ENCODE data around the gene FRAS1. TPM values are rescaled to one million over a fixed set of nuclear protein-coding genes. Genes with fewer than 3 reads are reported as not detected.
A peak's percentile ranks its signal among the peaks of the same experiment; 100 is the strongest.
"Not testable (repeated sequence)": the region's sequence is repeated elsewhere in the genome, so short reads cannot be mapped to it uniquely, and the experiment has no call there.

The FRAS1 gene, protein sequence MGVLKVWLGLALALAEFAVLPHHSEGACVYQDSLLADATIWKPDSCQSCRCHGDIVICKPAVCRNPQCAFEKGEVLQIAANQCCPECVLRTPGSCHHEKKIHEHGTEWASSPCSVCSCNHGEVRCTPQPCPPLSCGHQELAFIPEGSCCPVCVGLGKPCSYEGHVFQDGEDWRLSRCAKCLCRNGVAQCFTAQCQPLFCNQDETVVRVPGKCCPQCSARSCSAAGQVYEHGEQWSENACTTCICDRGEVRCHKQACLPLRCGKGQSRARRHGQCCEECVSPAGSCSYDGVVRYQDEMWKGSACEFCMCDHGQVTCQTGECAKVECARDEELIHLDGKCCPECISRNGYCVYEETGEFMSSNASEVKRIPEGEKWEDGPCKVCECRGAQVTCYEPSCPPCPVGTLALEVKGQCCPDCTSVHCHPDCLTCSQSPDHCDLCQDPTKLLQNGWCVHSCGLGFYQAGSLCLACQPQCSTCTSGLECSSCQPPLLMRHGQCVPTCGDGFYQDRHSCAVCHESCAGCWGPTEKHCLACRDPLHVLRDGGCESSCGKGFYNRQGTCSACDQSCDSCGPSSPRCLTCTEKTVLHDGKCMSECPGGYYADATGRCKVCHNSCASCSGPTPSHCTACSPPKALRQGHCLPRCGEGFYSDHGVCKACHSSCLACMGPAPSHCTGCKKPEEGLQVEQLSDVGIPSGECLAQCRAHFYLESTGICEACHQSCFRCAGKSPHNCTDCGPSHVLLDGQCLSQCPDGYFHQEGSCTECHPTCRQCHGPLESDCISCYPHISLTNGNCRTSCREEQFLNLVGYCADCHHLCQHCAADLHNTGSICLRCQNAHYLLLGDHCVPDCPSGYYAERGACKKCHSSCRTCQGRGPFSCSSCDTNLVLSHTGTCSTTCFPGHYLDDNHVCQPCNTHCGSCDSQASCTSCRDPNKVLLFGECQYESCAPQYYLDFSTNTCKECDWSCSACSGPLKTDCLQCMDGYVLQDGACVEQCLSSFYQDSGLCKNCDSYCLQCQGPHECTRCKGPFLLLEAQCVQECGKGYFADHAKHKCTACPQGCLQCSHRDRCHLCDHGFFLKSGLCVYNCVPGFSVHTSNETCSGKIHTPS (N-terminal part only)
- 2.8 and 3.5 TPM in 2 replicates for polyA plus RNA-seq
- polyA minus RNA-seq = 9.0 and 12.6 TPM in 2 replicates

DNA sequence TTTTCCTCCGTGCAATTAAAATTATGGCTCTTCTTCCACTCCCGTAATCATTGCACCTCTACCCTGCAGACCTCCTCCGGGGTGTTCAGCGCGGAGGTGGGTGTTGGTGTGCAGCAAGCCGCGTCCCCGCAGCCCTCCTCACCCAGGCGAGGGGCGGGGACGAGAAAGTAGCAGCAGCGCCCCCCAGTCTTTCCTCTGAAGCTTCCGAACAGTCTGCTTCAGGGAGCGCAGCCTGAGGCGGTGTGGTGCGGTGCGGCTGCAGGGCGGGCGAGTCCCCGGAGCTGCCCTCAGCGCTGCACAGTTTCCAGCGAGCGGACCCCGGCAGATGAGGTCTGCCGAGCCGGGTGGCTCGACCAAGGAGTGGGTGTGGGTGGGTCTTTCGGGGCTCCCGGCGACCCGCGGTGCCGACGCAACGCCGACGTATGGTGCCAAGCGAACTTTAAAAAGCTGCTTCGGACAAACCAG lies at the start of gene FRAS1:
FRAS1 (plus strand) TSS at position 189 of the 465 bp plus-strand sequence. CDS start 687 bp downstream, outside the sequence.
- H3K27ac ChIP-seq (ENCODE audit: low read length) = peak within 1 kb of the TSS; percentile 45
- H4K20me1 ChIP-seq (ENCODE audit: insufficient read depth) = no peaks in the 10 kb centered on the region
- H3K9me3 ChIP-seq (ENCODE audit: low read length) = no peaks in the 10 kb centered on the region
- no peaks in the 10 kb centered on the region for H3K79me2 ChIP-seq (replicated peaks; ENCODE audit: insufficient read depth, low read length)
- H3K4me3 ChIP-seq (ENCODE audit: low read length) = peak within 1 kb of the TSS; percentile 86
- H3K9me2 ChIP-seq (ENCODE audit: insufficient read depth, low read length) = no peaks in the 10 kb centered on the region
- TF ChIP-seq RAD21 (conservative IDR thresholded peaks at IDR 0.05) (no peak), POLR2AphosphoS5 (IDR thresholded peaks at IDR 0.05) (peak; percentile 36), TAF1 (IDR thresholded peaks at IDR 0.05; ENCODE audit: low read depth) (no peak), MXI1 (conservative IDR thresholded peaks at IDR 0.05; ENCODE audit: poor library complexity, severe bottlenecking) (peak; percentile 4), EZH2 (IDR thresholded peaks at IDR 0.05; ENCODE audit: borderline replicate concordance, insufficient read depth, low read length, poor library complexity, severe bottlenecking) (no peak), SMC3 (conservative IDR thresholded peaks at IDR 0.05; ENCODE audit: poor library complexity) (no peak), EP300 (conservative IDR thresholded peaks at IDR 0.05; ENCODE audit: poor library complexity, severe bottlenecking) (no peak)
- TF ChIP-seq, protein P1, sequence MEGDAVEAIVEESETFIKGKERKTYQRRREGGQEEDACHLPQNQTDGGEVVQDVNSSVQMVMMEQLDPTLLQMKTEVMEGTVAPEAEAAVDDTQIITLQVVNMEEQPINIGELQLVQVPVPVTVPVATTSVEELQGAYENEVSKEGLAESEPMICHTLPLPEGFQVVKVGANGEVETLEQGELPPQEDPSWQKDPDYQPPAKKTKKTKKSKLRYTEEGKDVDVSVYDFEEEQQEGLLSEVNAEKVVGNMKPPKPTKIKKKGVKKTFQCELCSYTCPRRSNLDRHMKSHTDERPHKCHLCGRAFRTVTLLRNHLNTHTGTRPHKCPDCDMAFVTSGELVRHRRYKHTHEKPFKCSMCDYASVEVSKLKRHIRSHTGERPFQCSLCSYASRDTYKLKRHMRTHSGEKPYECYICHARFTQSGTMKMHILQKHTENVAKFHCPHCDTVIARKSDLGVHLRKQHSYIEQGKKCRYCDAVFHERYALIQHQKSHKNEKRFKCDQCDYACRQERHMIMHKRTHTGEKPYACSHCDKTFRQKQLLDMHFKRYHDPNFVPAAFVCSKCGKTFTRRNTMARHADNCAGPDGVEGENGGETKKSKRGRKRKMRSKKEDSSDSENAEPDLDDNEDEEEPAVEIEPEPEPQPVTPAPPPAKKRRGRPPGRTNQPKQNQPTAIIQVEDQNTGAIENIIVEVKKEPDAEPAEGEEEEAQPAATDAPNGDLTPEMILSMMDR (IDR thresholded peaks at IDR 0.05; ENCODE audit: poor library complexity, severe bottlenecking) = peak; percentile 53
- TF ChIP-seq, protein P2, sequence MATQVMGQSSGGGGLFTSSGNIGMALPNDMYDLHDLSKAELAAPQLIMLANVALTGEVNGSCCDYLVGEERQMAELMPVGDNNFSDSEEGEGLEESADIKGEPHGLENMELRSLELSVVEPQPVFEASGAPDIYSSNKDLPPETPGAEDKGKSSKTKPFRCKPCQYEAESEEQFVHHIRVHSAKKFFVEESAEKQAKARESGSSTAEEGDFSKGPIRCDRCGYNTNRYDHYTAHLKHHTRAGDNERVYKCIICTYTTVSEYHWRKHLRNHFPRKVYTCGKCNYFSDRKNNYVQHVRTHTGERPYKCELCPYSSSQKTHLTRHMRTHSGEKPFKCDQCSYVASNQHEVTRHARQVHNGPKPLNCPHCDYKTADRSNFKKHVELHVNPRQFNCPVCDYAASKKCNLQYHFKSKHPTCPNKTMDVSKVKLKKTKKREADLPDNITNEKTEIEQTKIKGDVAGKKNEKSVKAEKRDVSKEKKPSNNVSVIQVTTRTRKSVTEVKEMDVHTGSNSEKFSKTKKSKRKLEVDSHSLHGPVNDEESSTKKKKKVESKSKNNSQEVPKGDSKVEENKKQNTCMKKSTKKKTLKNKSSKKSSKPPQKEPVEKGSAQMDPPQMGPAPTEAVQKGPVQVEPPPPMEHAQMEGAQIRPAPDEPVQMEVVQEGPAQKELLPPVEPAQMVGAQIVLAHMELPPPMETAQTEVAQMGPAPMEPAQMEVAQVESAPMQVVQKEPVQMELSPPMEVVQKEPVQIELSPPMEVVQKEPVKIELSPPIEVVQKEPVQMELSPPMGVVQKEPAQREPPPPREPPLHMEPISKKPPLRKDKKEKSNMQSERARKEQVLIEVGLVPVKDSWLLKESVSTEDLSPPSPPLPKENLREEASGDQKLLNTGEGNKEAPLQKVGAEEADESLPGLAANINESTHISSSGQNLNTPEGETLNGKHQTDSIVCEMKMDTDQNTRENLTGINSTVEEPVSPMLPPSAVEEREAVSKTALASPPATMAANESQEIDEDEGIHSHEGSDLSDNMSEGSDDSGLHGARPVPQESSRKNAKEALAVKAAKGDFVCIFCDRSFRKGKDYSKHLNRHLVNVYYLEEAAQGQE (IDR thresholded peaks at IDR 0.05; ENCODE audit: borderline replicate concordance) = no peak
- H3K27me3 ChIP-seq (ENCODE audit: insufficient read depth, low read depth, low read length) = peaks cover 13% of the 10 kb centered on the region
- peak within 1 kb of the TSS; percentile 90 for H3K4me2 ChIP-seq (ENCODE audit: low read length)
- H2AFZ ChIP-seq (ENCODE audit: low read depth, low read length) = peak within 1 kb of the TSS; percentile 77
- no peaks in the 10 kb centered on the region for H3K36me3 ChIP-seq (ENCODE audit: insufficient read depth, low read length)
- peaks cover 4% of the 10 kb centered on the region for H3F3A ChIP-seq (ENCODE audit: insufficient read depth, low read length, poor library complexity, severe bottlenecking)
- H3K9ac ChIP-seq (ENCODE audit: low read length) = peak within 1 kb of the TSS; percentile 55

DNA sequence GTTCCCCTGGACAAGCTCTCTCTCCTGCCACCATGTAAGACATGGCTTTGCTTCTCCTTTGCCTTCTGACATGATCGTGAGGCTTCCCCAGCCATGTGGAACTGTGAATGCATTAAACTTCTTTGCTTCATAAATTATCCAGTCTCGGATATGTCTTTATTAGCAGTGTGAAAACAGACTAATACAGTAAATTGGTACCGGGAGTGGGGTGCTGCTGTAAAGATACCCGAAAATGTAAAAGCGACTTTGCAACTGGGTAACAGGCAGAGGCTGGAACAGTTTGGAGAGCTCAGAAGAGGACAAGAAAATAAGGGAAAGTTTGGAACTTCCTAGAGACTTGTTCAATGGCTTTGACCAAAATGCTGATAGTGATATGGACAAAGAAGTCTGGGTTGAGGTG lies 46.1 kb upstream of the FRAS1 start:
- not testable (repeated sequence) for H3K27ac ChIP-seq (ENCODE audit: low read length); H3K4me2 ChIP-seq (ENCODE audit: low read length); H3K9me3 ChIP-seq (ENCODE audit: low read length); H3K4me3 ChIP-seq (ENCODE audit: low read length); H3F3A ChIP-seq (ENCODE audit: insufficient read depth, low read length, poor library complexity, severe bottlenecking); H3K36me3 ChIP-seq (ENCODE audit: insufficient read depth, low read length); H3K79me2 ChIP-seq (replicated peaks; ENCODE audit: insufficient read depth, low read length); H3K9ac ChIP-seq (ENCODE audit: low read length); H3K9me2 ChIP-seq (ENCODE audit: insufficient read depth, low read length); H4K20me1 ChIP-seq (ENCODE audit: insufficient read depth); H2AFZ ChIP-seq (ENCODE audit: low read depth, low read length); H3K27me3 ChIP-seq (ENCODE audit: insufficient read depth, low read depth, low read length)

Data from neural cell (in vitro differentiated cells).